HepG2 (cell line): ENCODE data around the gene SETD5.

Source experiments
- CAMTA2 ChIP-seq: sonication (generic); formaldehyde crosslinking; IDR thresholded peaks from 2 replicates; pipeline ENCODE4 v1.4.0; 2020; ENCODE audit warnings: mild to moderate bottlenecking, missing genetic modification reagents, borderline replicate concordance
- FIP1L1 ChIP-seq: fragments of 200-400 bp; formaldehyde crosslinking; IDR thresholded peaks from 2 replicates; pipeline ENCODE4 v1.6.1; 2018; ENCODE audit warnings: low read depth, mild to moderate bottlenecking, low read length, moderate library complexity, borderline replicate concordance; ENCODE audit not compliant: insufficient read depth
- HMG20B ChIP-seq: conservative IDR thresholded peaks from 2 replicates; pipeline ENCODE4 v1.6.1; 2016; ENCODE audit warnings: missing genetic modification reagents, missing compliant biosample characterization
- MAFF ChIP-seq: IDR thresholded peaks from 2 replicates; pipeline ENCODE4 v1.6.1; 2011; ENCODE audit warnings: low read depth, low read length, improper control_type of control experiment
- POLR2AphosphoS5 ChIP-seq: IDR thresholded peaks from 2 replicates; pipeline ENCODE4 v1.6.1; 2012; ENCODE audit warnings: low read depth, low read length
- SP2 ChIP-seq: sonication (generic); formaldehyde crosslinking; IDR thresholded peaks from 2 replicates; pipeline ENCODE4 v1.5.1; 2020; ENCODE audit warnings: mild to moderate bottlenecking, missing genetic modification reagents
- ZFP37 ChIP-seq: sonication (generic); formaldehyde crosslinking; IDR thresholded peaks from 2 replicates; pipeline ENCODE4 v1.4.0; 2020; ENCODE audit warnings: missing genetic modification reagents, borderline replicate concordance
- ZNF589 ChIP-seq: sonication (generic); formaldehyde crosslinking; conservative IDR thresholded peaks from 2 replicates; pipeline ENCODE4 v1.8.0; 2022; ENCODE audit warnings: mild to moderate bottlenecking, moderate library complexity, missing genetic modification reagents
- TF ChIP-seq, protein P1 (sequence below): sonication (generic); formaldehyde crosslinking; IDR thresholded peaks from 2 replicates; pipeline ENCODE4 v1.5.1; 2020; ENCODE audit warnings: missing genetic modification reagents, mild to moderate bottlenecking, borderline replicate concordance
- TF ChIP-seq, protein P2 (sequence below): sonication (generic); formaldehyde crosslinking; IDR thresholded peaks from 2 replicates; pipeline ENCODE4 v1.5.0; 2020; ENCODE audit warnings: mild to moderate bottlenecking, missing genetic modification reagents, moderate library complexity
- TF ChIP-seq, protein P3 (sequence below): sonication (generic); formaldehyde crosslinking; IDR thresholded peaks from 2 replicates; pipeline ENCODE4 v1.4.0; 2020; ENCODE audit warnings: mild to moderate bottlenecking, missing genetic modification reagents

DNA sequence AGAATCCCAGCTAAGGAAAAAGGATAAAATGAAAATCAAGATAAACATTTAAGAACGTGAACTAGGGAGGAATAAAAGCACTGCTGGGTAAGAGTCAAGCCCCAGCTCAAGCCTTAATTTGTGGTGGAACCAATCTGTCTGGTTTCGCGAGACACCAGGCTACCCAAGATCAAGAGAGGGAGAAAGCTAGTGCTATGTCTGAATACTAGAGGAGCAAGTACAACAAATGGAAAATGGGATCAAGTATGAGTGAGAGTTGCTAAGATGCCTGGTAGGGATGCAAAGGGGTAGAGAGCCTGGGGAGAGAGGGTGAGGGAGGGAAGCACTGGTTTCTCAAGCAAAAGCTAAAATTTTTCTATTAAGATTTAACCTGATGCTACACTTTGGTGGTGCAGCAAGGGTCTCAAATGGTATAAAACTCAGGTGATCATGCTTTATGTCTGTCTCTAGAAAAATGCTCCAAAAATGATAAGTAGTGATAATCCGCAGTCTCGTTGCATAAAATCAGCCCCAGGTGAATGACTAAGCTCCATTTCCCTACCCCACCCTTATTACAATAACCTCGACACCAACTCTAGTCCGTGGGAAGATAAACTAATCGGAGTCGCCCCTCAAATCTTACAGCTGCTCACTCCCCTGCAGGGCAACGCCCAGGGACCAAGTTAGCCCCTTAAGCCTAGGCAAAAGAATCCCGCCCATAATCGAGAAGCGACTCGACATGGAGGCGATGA lies 1.7 kb upstream of the SETD5 start:
- TF ChIP-seq HMG20B (CRISPR knock-in tag) (no peak), ZFP37 (no peak), MAFF (no peak), CAMTA2 (no peak), POLR2AphosphoS5 (no peak; the same call in 1 of the 2 replicates), ZNF589 (CRISPR knock-in tag) (no peak), SP2 (CRISPR knock-in tag) (no peak), FIP1L1 (no peak)
- TF ChIP-seq, protein P1, sequence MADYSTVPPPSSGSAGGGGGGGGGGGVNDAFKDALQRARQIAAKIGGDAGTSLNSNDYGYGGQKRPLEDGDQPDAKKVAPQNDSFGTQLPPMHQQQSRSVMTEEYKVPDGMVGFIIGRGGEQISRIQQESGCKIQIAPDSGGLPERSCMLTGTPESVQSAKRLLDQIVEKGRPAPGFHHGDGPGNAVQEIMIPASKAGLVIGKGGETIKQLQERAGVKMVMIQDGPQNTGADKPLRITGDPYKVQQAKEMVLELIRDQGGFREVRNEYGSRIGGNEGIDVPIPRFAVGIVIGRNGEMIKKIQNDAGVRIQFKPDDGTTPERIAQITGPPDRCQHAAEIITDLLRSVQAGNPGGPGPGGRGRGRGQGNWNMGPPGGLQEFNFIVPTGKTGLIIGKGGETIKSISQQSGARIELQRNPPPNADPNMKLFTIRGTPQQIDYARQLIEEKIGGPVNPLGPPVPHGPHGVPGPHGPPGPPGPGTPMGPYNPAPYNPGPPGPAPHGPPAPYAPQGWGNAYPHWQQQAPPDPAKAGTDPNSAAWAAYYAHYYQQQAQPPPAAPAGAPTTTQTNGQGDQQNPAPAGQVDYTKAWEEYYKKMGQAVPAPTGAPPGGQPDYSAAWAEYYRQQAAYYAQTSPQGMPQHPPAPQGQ (CRISPR knock-in tag): no peak
- TF ChIP-seq, protein P2, sequence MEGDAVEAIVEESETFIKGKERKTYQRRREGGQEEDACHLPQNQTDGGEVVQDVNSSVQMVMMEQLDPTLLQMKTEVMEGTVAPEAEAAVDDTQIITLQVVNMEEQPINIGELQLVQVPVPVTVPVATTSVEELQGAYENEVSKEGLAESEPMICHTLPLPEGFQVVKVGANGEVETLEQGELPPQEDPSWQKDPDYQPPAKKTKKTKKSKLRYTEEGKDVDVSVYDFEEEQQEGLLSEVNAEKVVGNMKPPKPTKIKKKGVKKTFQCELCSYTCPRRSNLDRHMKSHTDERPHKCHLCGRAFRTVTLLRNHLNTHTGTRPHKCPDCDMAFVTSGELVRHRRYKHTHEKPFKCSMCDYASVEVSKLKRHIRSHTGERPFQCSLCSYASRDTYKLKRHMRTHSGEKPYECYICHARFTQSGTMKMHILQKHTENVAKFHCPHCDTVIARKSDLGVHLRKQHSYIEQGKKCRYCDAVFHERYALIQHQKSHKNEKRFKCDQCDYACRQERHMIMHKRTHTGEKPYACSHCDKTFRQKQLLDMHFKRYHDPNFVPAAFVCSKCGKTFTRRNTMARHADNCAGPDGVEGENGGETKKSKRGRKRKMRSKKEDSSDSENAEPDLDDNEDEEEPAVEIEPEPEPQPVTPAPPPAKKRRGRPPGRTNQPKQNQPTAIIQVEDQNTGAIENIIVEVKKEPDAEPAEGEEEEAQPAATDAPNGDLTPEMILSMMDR (CRISPR knock-in tag): no peak
- TF ChIP-seq, protein P3, sequence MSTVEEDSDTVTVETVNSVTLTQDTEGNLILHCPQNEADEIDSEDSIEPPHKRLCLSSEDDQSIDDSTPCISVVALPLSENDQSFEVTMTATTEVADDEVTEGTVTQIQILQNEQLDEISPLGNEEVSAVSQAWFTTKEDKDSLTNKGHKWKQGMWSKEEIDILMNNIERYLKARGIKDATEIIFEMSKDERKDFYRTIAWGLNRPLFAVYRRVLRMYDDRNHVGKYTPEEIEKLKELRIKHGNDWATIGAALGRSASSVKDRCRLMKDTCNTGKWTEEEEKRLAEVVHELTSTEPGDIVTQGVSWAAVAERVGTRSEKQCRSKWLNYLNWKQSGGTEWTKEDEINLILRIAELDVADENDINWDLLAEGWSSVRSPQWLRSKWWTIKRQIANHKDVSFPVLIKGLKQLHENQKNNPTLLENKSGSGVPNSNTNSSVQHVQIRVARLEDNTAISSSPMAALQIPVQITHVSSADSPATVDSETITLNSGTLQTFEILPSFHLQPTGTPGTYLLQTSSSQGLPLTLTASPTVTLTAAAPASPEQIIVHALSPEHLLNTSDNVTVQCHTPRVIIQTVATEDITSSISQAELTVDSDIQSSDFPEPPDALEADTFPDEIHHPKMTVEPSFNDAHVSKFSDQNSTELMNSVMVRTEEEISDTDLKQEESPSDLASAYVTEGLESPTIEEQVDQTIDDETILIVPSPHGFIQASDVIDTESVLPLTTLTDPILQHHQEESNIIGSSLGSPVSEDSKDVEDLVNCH (CRISPR knock-in tag): no peak
